Measurements from ENCODE around the gene PARVG. TPM values are rescaled to one million over a fixed set of nuclear protein-coding genes. Genes with fewer than 3 reads are reported as not detected.

PARVG gene
- total and polyA plus RNA-seq, 2 donors (not counting 3 experiments of a cell fraction or from before 2014, with no cell fraction given) = 0.82 TPM; not detected in 1

- POLR2A ChIA-PET = no interaction called here
- H3K4me1 ChIP-seq (ENCODE audit: control insufficient read depth, extremely low read depth, insufficient read depth, low read length) = no peaks in the 10 kb centered on the region
- intact Hi-C loops (cut with micrococcal nuclease) = no loop called here
- dilution Hi-C loops (cut with MboI; ENCODE audit: extremely low pct_ligation_motif_present, low sequenced_read_pairs) = no loop called here
- no peak overlapping the region for H3K4me3 ChIP-seq (replicated peaks in 1 of 3; ENCODE audit: insufficient read depth in 1 of 3, low read depth in 1 of 3, low read length in 3 of 3)
- H3K9me3 ChIP-seq (replicated peaks; ENCODE audit: control insufficient read depth, insufficient read depth, low read length) = no peaks in the 10 kb centered on the region
- H3K27me3 ChIP-seq (ENCODE audit: control insufficient read depth in 2 of 2, insufficient read depth in 2 of 2, low read length in 2 of 2) = no peaks in the 10 kb centered on the region
- H4K20me1 ChIP-seq (replicated peaks; ENCODE audit: control insufficient read depth, extremely low read depth, insufficient read depth, low read length) = no peaks in the 10 kb centered on the region
- no peaks in the 10 kb centered on the region for H3K79me2 ChIP-seq (ENCODE audit: control insufficient read depth, insufficient read depth, low read length)
- H2AFZ ChIP-seq (ENCODE audit: low read depth, low read length) = no peak overlapping the region
- H3K4me2 ChIP-seq (ENCODE audit: insufficient read depth, low read length) = no peak overlapping the region
- no peaks in the 10 kb centered on the region for H3K36me3 ChIP-seq (ENCODE audit: control insufficient read depth in 2 of 2, extremely low read depth in 1 of 2, insufficient read depth in 2 of 2, low read length in 2 of 2)
- FAIRE-seq (no peak), DNase-seq (ENCODE audit: low read depth, low spot score) (no peak)
- TF ChIP-seq EZH2 (IDR thresholded peaks at IDR 0.05; ENCODE audit: borderline replicate concordance, low read depth, low read length, severe bottlenecking) = no peak
- TF ChIP-seq POLR2AphosphoS5 (IDR thresholded peaks at IDR 0.05; ENCODE audit: insufficient read depth, low read depth, low read length) = no peak
- TF ChIP-seq POLR2A (IDR thresholded peaks at IDR 0.05; ENCODE audit: low read depth, low read length) = no peak
- TF ChIP-seq, protein P1, sequence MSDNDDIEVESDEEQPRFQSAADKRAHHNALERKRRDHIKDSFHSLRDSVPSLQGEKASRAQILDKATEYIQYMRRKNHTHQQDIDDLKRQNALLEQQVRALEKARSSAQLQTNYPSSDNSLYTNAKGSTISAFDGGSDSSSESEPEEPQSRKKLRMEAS (IDR thresholded peaks at IDR 0.05; ENCODE audit: insufficient read depth, insufficient read length) = no peak
- no peak for TF ChIP-seq MYC (IDR thresholded peaks at IDR 0.05; ENCODE audit: low read depth, low read length)
- TF ChIP-seq CTCF (IDR thresholded peaks at IDR 0.05; ENCODE audit: extremely low read depth in 1 of 2, insufficient read depth in 1 of 2, low read depth in 1 of 2, low read length in 2 of 2) = no peak
- no peak for TF ChIP-seq FOS (IDR thresholded peaks at IDR 0.05; ENCODE audit: borderline replicate concordance, insufficient read depth, low read length)
- TF ChIP-seq JUN (IDR thresholded peaks at IDR 0.05; ENCODE audit: borderline replicate concordance, insufficient read depth, insufficient read length, low read depth) = no peak
- no peak for TF ChIP-seq GATA2 (IDR thresholded peaks at IDR 0.05; ENCODE audit: insufficient read depth, insufficient read length, low read depth, low read length)
- H3K9ac ChIP-seq (replicated peaks; ENCODE audit: extremely low read depth, insufficient read depth, low read length) = no peak overlapping the region
- no peaks in the 10 kb centered on the region for H3K9me1 ChIP-seq (replicated peaks; ENCODE audit: control insufficient read depth, extremely low read depth, insufficient read depth, low read length)
- no TSS peak for BruUV-seq (replicated peaks)
- CTCF ChIA-PET = no interaction called here
- H3K27ac ChIP-seq (ENCODE audit: insufficient read depth, low read depth, low read length) = no peak overlapping the region
Observed at GRCh38 chr22:44225812-44226211, 45.1 kb downstream of the PARVG start.

Measured in endothelial cell of umbilical vein (primary cell).